ENCODE measurements around the gene NUDCD2.

NUDCD2 gene

DNA sequence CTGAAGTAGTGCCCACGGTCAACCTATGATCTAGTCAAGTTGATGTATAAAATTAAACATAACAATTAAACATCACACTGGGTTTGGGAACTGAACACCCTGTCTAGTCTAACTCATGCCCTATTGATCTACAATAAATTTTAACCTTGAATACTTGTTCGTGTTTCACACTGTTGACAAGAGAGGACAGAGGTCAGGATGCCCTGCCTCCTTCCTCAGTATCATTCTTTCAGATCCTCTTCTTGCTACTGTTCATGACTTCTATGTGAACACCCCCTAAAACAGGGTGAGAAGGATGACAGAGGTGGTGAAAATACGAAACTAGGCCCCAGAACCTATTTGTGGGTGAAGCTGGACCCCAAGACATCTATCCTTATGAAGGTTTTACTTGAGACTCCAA is 37.4 kb upstream of the NUDCD2 start:
- H3K4me2 ChIP-seq = no peak overlapping the region
- H3K9ac ChIP-seq = no peak overlapping the region
- no peaks in the 10 kb centered on the region for H3K4me1 ChIP-seq (ENCODE audit: low read depth, poor library complexity, severe bottlenecking)
- H3K27ac ChIP-seq = no peak overlapping the region
- H3K4me3 ChIP-seq (IDR thresholded peaks at IDR 0.05; ENCODE audit: insufficient read depth, low read depth, low read length) = no peak overlapping the region
- no peaks in the 10 kb centered on the region for H3K27me3 ChIP-seq (ENCODE audit: insufficient read depth, low read depth)
- H2AFZ ChIP-seq (ENCODE audit: low read depth) = no peak overlapping the region
- no peaks in the 10 kb centered on the region for H3K36me3 ChIP-seq (ENCODE audit: insufficient read depth)
- H3K79me2 ChIP-seq (ENCODE audit: insufficient read depth, low read depth) = no peaks in the 10 kb centered on the region
- no peak for TF ChIP-seq CTCF (conservative IDR thresholded peaks at IDR 0.05; ENCODE audit: low read depth, low read length)
- H4K20me1 ChIP-seq (ENCODE audit: insufficient read depth) = no peaks in the 10 kb centered on the region

- no peaks in the 10 kb centered on the region for H3K79me2 ChIP-seq (ENCODE audit: insufficient read depth, low read depth)
- no peaks in the 10 kb centered on the region for H3K4me1 ChIP-seq (ENCODE audit: low read depth, poor library complexity, severe bottlenecking)
- no peaks in the 10 kb centered on the region for H3K27me3 ChIP-seq (ENCODE audit: insufficient read depth, low read depth)
- H3K27ac ChIP-seq = no peak overlapping the region
- no peak overlapping the region for H2AFZ ChIP-seq (ENCODE audit: low read depth)
- H3K9ac ChIP-seq = no peak overlapping the region
- no peaks in the 10 kb centered on the region for H4K20me1 ChIP-seq (ENCODE audit: insufficient read depth)
- no peak overlapping the region for H3K4me2 ChIP-seq
- no peak overlapping the region for H3K4me3 ChIP-seq (IDR thresholded peaks at IDR 0.05; ENCODE audit: insufficient read depth, low read depth, low read length)
- no peak for TF ChIP-seq CTCF (conservative IDR thresholded peaks at IDR 0.05; ENCODE audit: low read depth, low read length)
- H3K36me3 ChIP-seq (ENCODE audit: insufficient read depth) = no peaks in the 10 kb centered on the region
Measured at GRCh38 chr5:163496286-163496685, 36.4 kb upstream of the NUDCD2 start.

GRCh38 chr5:163489745-163490075 is 29.8 kb upstream of the NUDCD2 start:
- H3K9ac ChIP-seq = no peak overlapping the region
- no peaks in the 10 kb centered on the region for H3K79me2 ChIP-seq (ENCODE audit: insufficient read depth, low read depth)
- no peak overlapping the region for H3K4me2 ChIP-seq
- no peak overlapping the region for H3K4me3 ChIP-seq (IDR thresholded peaks at IDR 0.05; ENCODE audit: insufficient read depth, low read depth, low read length)
- H3K4me1 ChIP-seq (ENCODE audit: low read depth, poor library complexity, severe bottlenecking) = no peaks in the 10 kb centered on the region
- H3K36me3 ChIP-seq (ENCODE audit: insufficient read depth) = no peaks in the 10 kb centered on the region
- no peak for TF ChIP-seq CTCF (conservative IDR thresholded peaks at IDR 0.05; ENCODE audit: low read depth, low read length)
- H2AFZ ChIP-seq (ENCODE audit: low read depth) = no peak overlapping the region
- no peaks in the 10 kb centered on the region for H3K27me3 ChIP-seq (ENCODE audit: insufficient read depth, low read depth)
- H3K27ac ChIP-seq = no peak overlapping the region
- H4K20me1 ChIP-seq (ENCODE audit: insufficient read depth) = no peaks in the 10 kb centered on the region

DNA sequence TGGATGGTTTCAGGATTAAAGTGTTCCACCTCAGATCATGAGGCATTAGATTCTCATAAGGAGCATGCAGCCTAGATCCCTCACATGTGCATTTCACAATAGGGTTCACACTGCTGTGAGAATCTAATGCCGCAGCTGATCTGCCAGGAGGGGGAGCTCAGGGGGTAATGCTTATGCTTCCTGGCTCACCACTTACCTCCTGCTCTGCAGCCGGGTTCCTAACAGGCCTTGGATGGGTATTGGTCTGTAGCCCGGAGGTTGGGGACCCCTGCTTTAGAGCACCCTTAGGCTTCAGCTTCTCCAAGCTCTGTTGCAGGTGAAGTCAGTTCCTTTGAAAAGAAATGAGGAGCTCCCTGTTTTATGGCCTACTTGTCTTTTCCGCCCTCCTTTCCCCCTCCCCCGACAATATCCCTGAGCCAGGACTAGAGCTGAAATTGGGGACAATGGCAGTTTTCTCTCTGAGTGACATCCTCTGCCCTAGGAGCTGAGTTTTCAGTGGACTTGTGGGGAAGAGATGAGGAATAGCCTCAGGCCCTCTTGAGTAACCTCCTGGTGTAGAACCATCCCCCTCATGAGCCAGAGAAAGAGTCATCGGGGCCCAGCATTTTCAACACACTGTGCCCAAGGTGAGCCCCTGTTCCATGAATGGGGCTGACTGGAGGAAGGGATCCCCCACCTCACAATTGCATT is 29.3 kb upstream of the NUDCD2 start:
- H3K36me3 ChIP-seq (ENCODE audit: insufficient read depth) = no peaks in the 10 kb centered on the region
- no peaks in the 10 kb centered on the region for H3K4me1 ChIP-seq (ENCODE audit: low read depth, poor library complexity, severe bottlenecking)
- H2AFZ ChIP-seq (ENCODE audit: low read depth) = no peak overlapping the region
- no peak overlapping the region for H3K27ac ChIP-seq
- H3K4me3 ChIP-seq (IDR thresholded peaks at IDR 0.05; ENCODE audit: insufficient read depth, low read depth, low read length) = no peak overlapping the region
- H3K4me2 ChIP-seq = no peak overlapping the region
- H3K79me2 ChIP-seq (ENCODE audit: insufficient read depth, low read depth) = no peaks in the 10 kb centered on the region
- H3K27me3 ChIP-seq (ENCODE audit: insufficient read depth, low read depth) = no peaks in the 10 kb centered on the region
- no peak for TF ChIP-seq CTCF (conservative IDR thresholded peaks at IDR 0.05; ENCODE audit: low read depth, low read length)
- no peak overlapping the region for H3K9ac ChIP-seq
- H4K20me1 ChIP-seq (ENCODE audit: insufficient read depth) = no peaks in the 10 kb centered on the region
